OCI-LY7 (cell line): ENCODE measurements around the gene BUD23.

ENCODE experiments used
- EZH2phosphoT487 ChIP-seq: fragments of 200-600 bp; sonication (generic); IDR thresholded peaks from 2 replicates; pipeline ENCODE4 v1.6.1; 2018; ENCODE audit warnings: low read depth, borderline replicate concordance, mild to moderate bottlenecking, mixed run types, antibody characterized with exemption, low read length, moderate library complexity, mixed read lengths
- TF ChIP-seq, protein P1 (sequence below): fragments of 200-600 bp; sonication (generic); conservative IDR thresholded peaks from 2 replicates; pipeline ENCODE4 v1.5.1; 2014; ENCODE audit warnings: mild to moderate bottlenecking, antibody characterized with exemption, low read length, moderate library complexity, mixed read lengths

DNA sequence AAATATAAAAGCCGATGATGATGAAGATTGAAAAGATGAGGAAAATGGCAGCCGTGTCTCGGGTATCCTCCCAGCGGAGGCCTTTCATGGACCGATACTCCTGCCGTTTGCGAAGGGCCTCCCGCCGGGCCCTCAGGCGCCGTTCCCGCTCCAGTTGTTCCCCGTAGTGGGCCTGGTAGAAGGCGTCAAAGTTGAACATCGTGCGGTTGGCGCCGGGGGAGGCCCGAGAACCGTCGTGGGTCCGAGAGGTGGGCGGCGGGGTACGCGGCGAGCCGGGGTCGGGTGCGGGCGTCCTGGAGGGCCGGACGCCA is 697 bp upstream of the BUD23 start:
- TF ChIP-seq, protein P1, sequence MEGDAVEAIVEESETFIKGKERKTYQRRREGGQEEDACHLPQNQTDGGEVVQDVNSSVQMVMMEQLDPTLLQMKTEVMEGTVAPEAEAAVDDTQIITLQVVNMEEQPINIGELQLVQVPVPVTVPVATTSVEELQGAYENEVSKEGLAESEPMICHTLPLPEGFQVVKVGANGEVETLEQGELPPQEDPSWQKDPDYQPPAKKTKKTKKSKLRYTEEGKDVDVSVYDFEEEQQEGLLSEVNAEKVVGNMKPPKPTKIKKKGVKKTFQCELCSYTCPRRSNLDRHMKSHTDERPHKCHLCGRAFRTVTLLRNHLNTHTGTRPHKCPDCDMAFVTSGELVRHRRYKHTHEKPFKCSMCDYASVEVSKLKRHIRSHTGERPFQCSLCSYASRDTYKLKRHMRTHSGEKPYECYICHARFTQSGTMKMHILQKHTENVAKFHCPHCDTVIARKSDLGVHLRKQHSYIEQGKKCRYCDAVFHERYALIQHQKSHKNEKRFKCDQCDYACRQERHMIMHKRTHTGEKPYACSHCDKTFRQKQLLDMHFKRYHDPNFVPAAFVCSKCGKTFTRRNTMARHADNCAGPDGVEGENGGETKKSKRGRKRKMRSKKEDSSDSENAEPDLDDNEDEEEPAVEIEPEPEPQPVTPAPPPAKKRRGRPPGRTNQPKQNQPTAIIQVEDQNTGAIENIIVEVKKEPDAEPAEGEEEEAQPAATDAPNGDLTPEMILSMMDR, result no peak
- TF ChIP-seq EZH2phosphoT487, result no peak
